ENCODE results near the gene DHRS13. TPM values are rescaled to one million over a fixed set of nuclear protein-coding genes. Genes with fewer than 3 reads are reported as not detected.

DHRS13 gene
- total and polyA plus RNA-seq, 10 of the 15 experiments (the other 5 are each of a cell fraction or from before 2014, with no cell fraction given): 0.18 to 55.2 (median 31.3) TPM; not detected in 1

DNA sequence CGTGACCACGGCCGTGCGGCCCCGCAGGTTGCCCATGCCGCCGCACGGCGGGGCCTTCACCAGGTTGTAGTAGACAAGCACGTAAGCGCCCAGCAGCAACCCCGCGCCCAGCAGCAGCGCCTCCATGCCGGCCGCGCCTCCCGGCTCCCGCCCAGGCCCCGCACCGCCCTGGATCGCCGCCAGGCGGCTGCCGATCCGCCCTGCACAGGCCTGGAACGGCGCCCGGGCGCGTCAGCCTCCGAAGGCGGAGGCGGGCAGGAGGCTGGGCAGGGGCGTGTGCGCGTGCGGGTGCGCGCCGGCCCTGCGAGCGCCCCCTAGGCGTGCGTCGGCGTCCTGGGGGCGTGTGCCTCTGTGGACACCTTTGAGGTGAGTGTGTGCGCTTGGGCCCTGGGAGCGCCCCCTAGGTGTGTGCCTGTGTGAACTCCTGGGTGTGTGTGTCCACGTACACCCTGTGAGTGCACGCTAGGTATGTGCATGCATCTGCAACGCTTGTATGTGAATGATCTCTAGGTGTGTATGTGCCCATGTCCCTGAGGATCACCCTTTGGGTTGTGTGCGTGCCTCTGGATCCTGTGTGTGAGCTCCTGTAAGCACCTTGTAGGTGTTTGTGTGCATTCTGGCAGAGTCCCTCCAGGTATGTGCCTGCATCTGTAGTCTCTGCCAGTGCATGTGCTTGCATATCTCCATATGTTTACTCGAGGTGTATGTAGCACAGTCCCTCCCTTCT is at the start of gene DHRS13 (continued):
- TF ChIP-seq ZNF384 (IDR thresholded peaks at IDR 0.05; ENCODE audit: borderline replicate concordance, low read depth, low read length): peak; percentile 42; the same call in 1 of the 2 replicates
- peak; percentile 99 for TF ChIP-seq LARP7 (IDR thresholded peaks at IDR 0.05)
- TF ChIP-seq, protein P1, sequence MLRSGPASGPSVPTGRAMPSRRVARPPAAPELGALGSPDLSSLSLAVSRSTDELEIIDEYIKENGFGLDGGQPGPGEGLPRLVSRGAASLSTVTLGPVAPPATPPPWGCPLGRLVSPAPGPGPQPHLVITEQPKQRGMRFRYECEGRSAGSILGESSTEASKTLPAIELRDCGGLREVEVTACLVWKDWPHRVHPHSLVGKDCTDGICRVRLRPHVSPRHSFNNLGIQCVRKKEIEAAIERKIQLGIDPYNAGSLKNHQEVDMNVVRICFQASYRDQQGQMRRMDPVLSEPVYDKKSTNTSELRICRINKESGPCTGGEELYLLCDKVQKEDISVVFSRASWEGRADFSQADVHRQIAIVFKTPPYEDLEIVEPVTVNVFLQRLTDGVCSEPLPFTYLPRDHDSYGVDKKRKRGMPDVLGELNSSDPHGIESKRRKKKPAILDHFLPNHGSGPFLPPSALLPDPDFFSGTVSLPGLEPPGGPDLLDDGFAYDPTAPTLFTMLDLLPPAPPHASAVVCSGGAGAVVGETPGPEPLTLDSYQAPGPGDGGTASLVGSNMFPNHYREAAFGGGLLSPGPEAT (IDR thresholded peaks at IDR 0.05; ENCODE audit: low read depth): 0 out of 2 replicates have a peak, but pooled peaks have one; percentile 29
- TF ChIP-seq TAF1 (IDR thresholded peaks at IDR 0.05; ENCODE audit: borderline replicate concordance, low read depth, low read length): no peak
- TF ChIP-seq SMAD5 (IDR thresholded peaks at IDR 0.05; ENCODE audit: low read depth): no peak
- TF ChIP-seq TCF3 (IDR thresholded peaks at IDR 0.05; ENCODE audit: borderline replicate concordance, insufficient read depth, low read depth, low read length): no peak; the same call in 1 of the 2 replicates
- TF ChIP-seq MTA2 (IDR thresholded peaks at IDR 0.05; ENCODE audit: low read depth): no peak
- no peak for TF ChIP-seq MYB (IDR thresholded peaks at IDR 0.05; ENCODE audit: borderline replicate concordance, low read depth, low read length)
- TF ChIP-seq, protein P2, sequence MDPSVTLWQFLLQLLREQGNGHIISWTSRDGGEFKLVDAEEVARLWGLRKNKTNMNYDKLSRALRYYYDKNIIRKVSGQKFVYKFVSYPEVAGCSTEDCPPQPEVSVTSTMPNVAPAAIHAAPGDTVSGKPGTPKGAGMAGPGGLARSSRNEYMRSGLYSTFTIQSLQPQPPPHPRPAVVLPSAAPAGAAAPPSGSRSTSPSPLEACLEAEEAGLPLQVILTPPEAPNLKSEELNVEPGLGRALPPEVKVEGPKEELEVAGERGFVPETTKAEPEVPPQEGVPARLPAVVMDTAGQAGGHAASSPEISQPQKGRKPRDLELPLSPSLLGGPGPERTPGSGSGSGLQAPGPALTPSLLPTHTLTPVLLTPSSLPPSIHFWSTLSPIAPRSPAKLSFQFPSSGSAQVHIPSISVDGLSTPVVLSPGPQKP (IDR thresholded peaks at IDR 0.05; ENCODE audit: low read depth, low read length): peak; percentile 53; the same call in 1 of the 2 replicates
- TF ChIP-seq, protein P3, sequence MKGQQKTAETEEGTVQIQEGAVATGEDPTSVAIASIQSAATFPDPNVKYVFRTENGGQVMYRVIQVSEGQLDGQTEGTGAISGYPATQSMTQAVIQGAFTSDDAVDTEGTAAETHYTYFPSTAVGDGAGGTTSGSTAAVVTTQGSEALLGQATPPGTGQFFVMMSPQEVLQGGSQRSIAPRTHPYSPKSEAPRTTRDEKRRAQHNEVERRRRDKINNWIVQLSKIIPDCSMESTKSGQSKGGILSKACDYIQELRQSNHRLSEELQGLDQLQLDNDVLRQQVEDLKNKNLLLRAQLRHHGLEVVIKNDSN (IDR thresholded peaks at IDR 0.05; ENCODE audit: borderline replicate concordance, extremely low read length, insufficient read depth, low read depth, low read length): no peak
- TF ChIP-seq, protein P4, sequence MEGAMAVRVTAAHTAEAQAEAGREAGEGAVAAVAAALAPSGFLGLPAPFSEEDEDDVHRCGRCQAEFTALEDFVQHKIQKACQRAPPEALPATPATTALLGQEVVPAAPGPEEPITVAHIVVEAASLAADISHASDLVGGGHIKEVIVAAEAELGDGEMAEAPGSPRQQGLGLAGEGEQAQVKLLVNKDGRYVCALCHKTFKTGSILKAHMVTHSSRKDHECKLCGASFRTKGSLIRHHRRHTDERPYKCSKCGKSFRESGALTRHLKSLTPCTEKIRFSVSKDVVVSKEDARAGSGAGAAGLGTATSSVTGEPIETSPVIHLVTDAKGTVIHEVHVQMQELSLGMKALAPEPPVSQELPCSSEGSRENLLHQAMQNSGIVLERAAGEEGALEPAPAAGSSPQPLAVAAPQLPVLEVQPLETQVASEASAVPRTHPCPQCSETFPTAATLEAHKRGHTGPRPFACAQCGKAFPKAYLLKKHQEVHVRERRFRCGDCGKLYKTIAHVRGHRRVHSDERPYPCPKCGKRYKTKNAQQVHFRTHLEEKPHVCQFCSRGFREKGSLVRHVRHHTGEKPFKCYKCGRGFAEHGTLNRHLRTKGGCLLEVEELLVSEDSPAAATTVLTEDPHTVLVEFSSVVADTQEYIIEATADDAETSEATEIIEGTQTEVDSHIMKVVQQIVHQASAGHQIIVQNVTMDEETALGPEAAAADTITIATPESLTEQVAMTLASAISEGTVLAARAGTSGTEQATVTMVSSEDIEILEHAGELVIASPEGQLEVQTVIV (IDR thresholded peaks at IDR 0.05; ENCODE audit: borderline replicate concordance, partially characterized antibody): no peak
- TF ChIP-seq PML (IDR thresholded peaks at IDR 0.05; ENCODE audit: low read length): no peak
- no peak; the same call in 1 of the 2 replicates for TF ChIP-seq SIN3A (IDR thresholded peaks at IDR 0.05; ENCODE audit: low read depth, low read length)
- TF ChIP-seq KAT2A (conservative IDR thresholded peaks at IDR 0.05; ENCODE audit: control insufficient read depth, low read depth, low read length): no peak
- no peak for TF ChIP-seq ZBTB40 (IDR thresholded peaks at IDR 0.05; ENCODE audit: borderline replicate concordance)
- no peak for TF ChIP-seq SIX5 (IDR thresholded peaks at IDR 0.05; ENCODE audit: low read depth, low read length, severe bottlenecking)
- TF ChIP-seq, protein P5, sequence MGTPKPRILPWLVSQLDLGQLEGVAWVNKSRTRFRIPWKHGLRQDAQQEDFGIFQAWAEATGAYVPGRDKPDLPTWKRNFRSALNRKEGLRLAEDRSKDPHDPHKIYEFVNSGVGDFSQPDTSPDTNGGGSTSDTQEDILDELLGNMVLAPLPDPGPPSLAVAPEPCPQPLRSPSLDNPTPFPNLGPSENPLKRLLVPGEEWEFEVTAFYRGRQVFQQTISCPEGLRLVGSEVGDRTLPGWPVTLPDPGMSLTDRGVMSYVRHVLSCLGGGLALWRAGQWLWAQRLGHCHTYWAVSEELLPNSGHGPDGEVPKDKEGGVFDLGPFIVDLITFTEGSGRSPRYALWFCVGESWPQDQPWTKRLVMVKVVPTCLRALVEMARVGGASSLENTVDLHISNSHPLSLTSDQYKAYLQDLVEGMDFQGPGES (IDR thresholded peaks at IDR 0.05): peak; percentile 42; the same call in 1 of the 2 replicates

Measured in GM12878 (cell line).